Inflammatory macrophage (primary cell): Measurements from ENCODE around the gene NFATC1.

ENCODE experiments used
- DNase-seq, 2 donors: peaks; one replicate each; pipeline ENCODE4 v3.0.0-alpha.2; 2020 to 2022

NFATC1 gene

GRCh38 chr18:79445221-79445620 is 49.5 kb downstream of the NFATC1 start:
- DNase-seq: no peak

GRCh38 chr18:79445696-79446561 is 50.2 kb downstream of the NFATC1 start:
- DNase-seq: no peak

- no peak for DNase-seq
Observed at GRCh38 chr18:79446931-79447330, 51.2 kb downstream of the NFATC1 start.

- no peak for DNase-seq
Observed at GRCh38 chr18:79447703-79448367, 52.1 kb downstream of the NFATC1 start.

GRCh38 chr18:79448621-79449020 is 52.9 kb downstream of the NFATC1 start:
- DNase-seq: no peak

- no peak for DNase-seq
Observed at GRCh38 chr18:79449551-79450288, 54.0 kb downstream of the NFATC1 start.

- DNase-seq: no peak
Observed at GRCh38 chr18:79450289-79451080, 54.8 kb downstream of the NFATC1 start.

GRCh38 chr18:79451237-79452125 is 55.8 kb downstream of the NFATC1 start:
- DNase-seq: peak in 1 of 2 donors; percentile 6

- DNase-seq: no peak
Observed at GRCh38 chr18:79452190-79452990, 56.7 kb downstream of the NFATC1 start.

GRCh38 chr18:79452991-79453645 is 57.4 kb downstream of the NFATC1 start:
- DNase-seq: no peak

GRCh38 chr18:79453816-79454735 is 58.3 kb downstream of the NFATC1 start:
- DNase-seq: no peak

GRCh38 chr18:79455261-79455660 is 59.5 kb downstream of the NFATC1 start:
- no peak for DNase-seq

GRCh38 chr18:79456105-79456980 is 60.6 kb downstream of the NFATC1 start:
- no peak for DNase-seq

GRCh38 chr18:79457239-79457638 is 61.5 kb downstream of the NFATC1 start:
- no peak for DNase-seq

GRCh38 chr18:79457652-79458051 is 61.9 kb downstream of the NFATC1 start:
- no peak for DNase-seq

GRCh38 chr18:79458131-79458838 is 62.6 kb downstream of the NFATC1 start:
- no peak for DNase-seq
